ENCODE data around the gene ADNP. TPM values are rescaled to one million over a fixed set of nuclear protein-coding genes. Genes with fewer than 3 reads are reported as not detected.

ADNP gene
- polyA plus RNA-seq, 1 of the 3 experiments (the other 2 are of a cell fraction), result 13.3 TPM

- TF ChIP-seq MXI1 (IDR thresholded peaks at IDR 0.05; ENCODE audit: low read depth, low read length) (no peak), TAF1 (IDR thresholded peaks at IDR 0.05; ENCODE audit: borderline replicate concordance, low read depth, low read length) (no peak), USF2 (IDR thresholded peaks at IDR 0.05; ENCODE audit: borderline replicate concordance, low read depth, low read length) (no peak), MAX (IDR thresholded peaks at IDR 0.05; ENCODE audit: low read depth) (no peak), FOXM1 (IDR thresholded peaks at IDR 0.05; ENCODE audit: low read depth) (no peak), FOXJ3 (CRISPR knock-in tag; IDR thresholded peaks at IDR 0.05) (no peak), TEAD4 (IDR thresholded peaks at IDR 0.05; ENCODE audit: borderline replicate concordance, insufficient read depth) (no peak), ZBTB33 (IDR thresholded peaks at IDR 0.05; ENCODE audit: borderline replicate concordance, low read depth) (no peak), YY1 (IDR thresholded peaks at IDR 0.05; ENCODE audit: low read depth) (no peak)
These were observed 38.7 kb upstream of the ADNP start (continued) for GRCh38 chr20:50969912-50970311.

DNA sequence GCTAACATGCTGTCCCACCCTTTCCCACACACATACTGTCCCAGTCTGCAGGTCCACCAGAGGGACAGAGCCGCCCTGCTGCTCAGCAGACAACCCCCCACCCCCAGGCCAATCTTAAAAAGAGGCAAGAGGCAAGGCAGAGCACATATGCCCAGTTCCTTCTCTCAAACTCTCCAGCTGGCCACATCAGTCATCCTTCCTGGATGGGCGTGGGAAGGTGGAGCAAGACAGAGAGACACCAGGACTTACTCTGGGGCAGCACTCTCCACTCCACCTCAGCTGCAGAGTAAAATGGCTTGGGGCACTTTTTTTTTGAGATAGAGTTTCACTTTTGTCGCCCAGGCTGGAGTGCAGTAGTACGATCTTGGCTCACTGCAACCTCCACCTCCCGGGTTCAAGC lies 38.2 kb upstream of the ADNP start:
- H3K9me3 ChIP-seq, result no peaks in the 10 kb centered on the region
- H2AFZ ChIP-seq (ENCODE audit: low read depth), result no peak overlapping the region
- no peaks in the 10 kb centered on the region for H4K20me1 ChIP-seq (ENCODE audit: insufficient read depth)
- H3F3A ChIP-seq (replicated peaks; ENCODE audit: insufficient read depth), result no peaks in the 10 kb centered on the region
- H3K79me2 ChIP-seq (ENCODE audit: insufficient read depth), result no peaks in the 10 kb centered on the region
- no peak overlapping the region for H3K4me3 ChIP-seq (ENCODE audit: low read depth in 2 of 2, low read length in 1 of 2)
- no peaks in the 10 kb centered on the region for H3K4me1 ChIP-seq (ENCODE audit: control insufficient read depth in 1 of 2, insufficient read depth in 2 of 2, low read depth in 1 of 2, low read length in 1 of 2)
- no peak overlapping the region for H3K4me2 ChIP-seq
- no peaks in the 10 kb centered on the region for H3K36me3 ChIP-seq (replicated peaks in 1 of 2; ENCODE audit: control insufficient read depth in 1 of 2, insufficient read depth in 2 of 2, low read length in 1 of 2)
- POLR2A ChIA-PET, result no interaction called here
- no peak overlapping the region for H3K9ac ChIP-seq
- H3K27ac ChIP-seq (ENCODE audit: low read depth in 2 of 2, low read length in 1 of 2), result no peak overlapping the region
- DNase-seq, result no peak
- 51% methylated on average over 4 of the region's 5 CpGs for WGBS (ENCODE audit: low lambda C conversion rate)
- no peaks in the 10 kb centered on the region for H3K9me2 ChIP-seq
- H3K27me3 ChIP-seq (ENCODE audit: insufficient read depth), result no peaks in the 10 kb centered on the region
- CTCF ChIA-PET, result interaction anchor here (1.6 to 3.8 kb wide), 2 partner anchors 13 to 18 kb away, joined by 6 to 21 read pairs; no protein-coding TSS in a partner anchor
- TF ChIP-seq USF1 (IDR thresholded peaks at IDR 0.05; ENCODE audit: borderline replicate concordance, low read depth), result no peak
- no peak for TF ChIP-seq GATA2 (CRISPR knock-in tag; IDR thresholded peaks at IDR 0.05)
- no peak for TF ChIP-seq FOXM1 (IDR thresholded peaks at IDR 0.05; ENCODE audit: low read depth)
- TF ChIP-seq JUND (IDR thresholded peaks at IDR 0.05), result no peak
- TF ChIP-seq IRF3 (IDR thresholded peaks at IDR 0.05; ENCODE audit: low read depth, low read length), result no peak
- TF ChIP-seq YY1 (IDR thresholded peaks at IDR 0.05; ENCODE audit: low read depth), result no peak
- TF ChIP-seq USF2 (IDR thresholded peaks at IDR 0.05; ENCODE audit: borderline replicate concordance, low read depth, low read length), result no peak
- TF ChIP-seq TCF12 (IDR thresholded peaks at IDR 0.05), result no peak
- no peak for TF ChIP-seq RAD21 (IDR thresholded peaks at IDR 0.05; ENCODE audit: low read length)

All from SK-N-SH (cell line).